HG02840 (cell line): ENCODE measurements around the gene CREB5.

Experiments used
- ATAC-seq: cut with Tn5 transposase; IDR thresholded peaks from one replicate; pipeline ENCODE4 v1.9.1; 2021; ENCODE audit warnings: mild to moderate bottlenecking, moderate library complexity, moderate number of reproducible peaks; ENCODE audit not compliant: unreplicated experiment, low FRiP score

CREB5 gene

DNA sequence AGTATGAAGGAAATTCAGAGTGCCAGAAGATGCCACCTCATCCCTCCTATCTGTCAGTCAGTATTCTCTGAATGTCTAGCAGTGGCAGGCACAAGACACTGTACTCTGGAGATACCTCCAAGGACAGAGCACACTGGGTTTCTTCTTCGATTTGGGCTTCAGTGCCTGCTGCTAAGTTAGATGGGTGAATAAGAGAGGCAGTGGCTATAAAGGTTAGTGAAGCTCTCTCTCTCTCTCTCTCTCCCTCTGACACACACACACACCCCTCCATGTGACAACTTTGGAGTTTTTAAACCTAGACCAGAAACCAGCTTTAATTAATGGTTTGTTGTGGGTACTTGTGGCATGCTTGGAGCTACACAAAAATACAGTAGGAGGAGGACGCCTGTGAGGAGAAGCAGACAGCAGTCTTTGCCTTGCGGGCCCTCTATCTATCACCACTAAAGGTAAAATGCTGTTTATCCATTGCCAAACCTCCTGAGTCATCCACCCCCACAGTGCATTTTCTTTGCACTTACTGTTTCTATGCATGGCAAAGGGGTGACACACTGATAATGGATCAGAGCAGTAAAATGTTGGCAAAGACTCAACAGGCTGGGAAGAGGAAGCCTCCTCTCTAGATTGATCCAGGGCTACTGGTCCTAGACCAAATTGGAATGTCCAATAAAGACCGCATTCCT lies 443.4 kb downstream of the CREB5 start:
- ATAC-seq, result no peak

DNA sequence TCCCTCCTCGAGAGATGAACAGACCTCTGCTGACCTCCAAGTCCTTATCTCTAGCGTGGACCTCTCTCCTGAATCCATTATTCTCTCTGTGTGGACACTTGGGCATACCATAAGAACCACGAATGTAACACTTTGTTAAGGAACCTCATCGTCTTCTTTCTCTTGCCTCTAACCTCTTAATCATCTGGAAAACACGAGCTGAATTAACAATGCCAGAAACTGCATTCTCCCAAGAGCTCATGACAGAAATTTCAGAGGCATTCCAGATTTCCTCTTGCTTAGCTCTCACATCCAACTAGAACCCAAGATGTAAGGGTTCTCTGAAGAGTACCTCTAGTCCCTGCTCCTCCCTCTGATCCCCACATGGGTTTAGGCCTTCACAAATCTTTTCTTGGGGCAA lies 444.3 kb downstream of the CREB5 start:
- no peak for ATAC-seq

DNA sequence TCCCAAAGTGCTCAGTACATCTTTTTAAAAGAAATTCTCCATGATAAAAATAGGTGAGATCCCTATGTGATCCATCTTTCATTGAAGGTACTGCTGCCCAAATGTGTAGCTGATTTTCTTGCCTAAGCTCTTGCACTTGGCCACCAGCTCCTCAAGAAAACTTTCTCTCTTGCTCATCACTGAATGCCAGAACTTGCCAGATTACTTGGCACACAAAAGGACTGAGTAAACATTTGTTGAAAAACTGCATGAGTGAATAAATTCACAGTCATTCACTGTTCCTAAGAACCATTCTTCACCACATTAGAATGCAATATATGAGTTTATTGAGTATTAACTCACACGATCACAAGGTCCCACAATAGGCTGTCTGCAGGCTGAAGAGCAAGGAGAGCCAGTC lies 445.9 kb downstream of the CREB5 start:
- ATAC-seq, result no peak

DNA sequence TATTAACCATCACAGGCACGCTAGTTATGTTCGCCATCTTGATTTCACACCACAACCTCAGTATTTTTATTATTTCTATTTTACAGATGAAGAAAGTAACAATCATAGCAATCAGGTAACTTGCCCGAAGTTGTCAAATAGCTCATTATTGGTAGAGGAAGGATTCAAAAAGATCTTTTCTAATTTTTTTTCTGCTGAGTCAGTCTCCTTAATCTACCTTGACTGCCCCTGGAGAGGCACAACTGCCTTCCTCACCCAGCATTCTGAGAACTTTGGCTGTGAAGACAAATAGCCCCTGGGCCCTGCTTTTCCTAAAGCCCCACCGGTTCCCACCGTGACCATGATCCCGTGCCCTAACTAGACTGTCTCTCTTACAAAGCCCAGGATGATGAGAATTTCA lies 446.6 kb downstream of the CREB5 start:
- no peak for ATAC-seq

DNA sequence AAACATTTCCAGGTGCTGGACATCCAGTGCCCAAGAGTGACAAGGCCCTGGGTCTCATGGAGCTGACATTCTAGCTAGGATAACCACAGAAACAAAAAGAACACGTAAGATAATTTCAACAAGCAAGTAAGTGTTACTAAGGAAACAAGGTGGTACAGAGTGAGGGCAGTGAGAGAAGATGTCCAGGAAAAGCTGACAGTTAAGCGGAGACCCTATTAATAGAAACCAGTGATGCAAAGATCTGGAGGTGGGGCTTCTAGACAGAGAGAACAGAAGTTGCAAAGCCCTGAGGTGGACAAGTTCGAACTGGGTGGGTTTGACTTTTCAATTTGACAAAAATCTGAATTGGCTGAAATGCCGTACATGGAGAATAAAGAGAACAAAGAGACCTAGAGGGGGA lies 449.5 kb downstream of the CREB5 start:
- ATAC-seq, result no peak

DNA sequence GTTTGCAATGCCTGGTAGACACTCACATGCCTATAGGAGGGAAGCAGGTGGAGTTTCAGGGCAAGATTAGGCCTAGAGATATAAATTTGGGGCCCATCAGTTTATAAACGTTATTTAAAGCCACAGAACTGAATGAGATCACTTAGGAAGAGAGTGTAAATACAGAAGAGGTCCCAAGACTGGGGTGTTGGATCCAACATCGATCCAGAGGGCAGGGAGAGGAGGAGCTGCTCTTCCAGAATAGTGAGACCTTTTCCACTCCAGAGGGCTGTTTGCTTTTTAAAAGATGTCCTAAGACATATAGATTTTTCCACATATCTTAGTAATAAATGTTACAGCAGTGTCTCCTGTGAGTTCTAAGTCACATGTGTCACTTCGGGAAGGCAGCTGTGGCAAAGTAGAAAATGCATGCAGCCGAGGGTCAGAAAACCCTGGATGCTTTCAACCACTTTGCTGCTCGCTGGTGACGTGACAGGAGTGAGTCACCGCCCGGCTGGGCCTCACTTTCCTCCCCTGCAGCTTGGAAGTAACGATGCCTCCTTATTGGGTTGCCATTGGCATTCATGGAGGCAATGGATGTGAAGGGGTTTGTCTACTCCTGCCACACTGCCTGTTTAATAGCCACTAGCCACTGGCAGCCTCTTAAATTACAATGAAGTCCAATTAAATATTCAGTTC lies 450.4 kb downstream of the CREB5 start:
- no peak for ATAC-seq

DNA sequence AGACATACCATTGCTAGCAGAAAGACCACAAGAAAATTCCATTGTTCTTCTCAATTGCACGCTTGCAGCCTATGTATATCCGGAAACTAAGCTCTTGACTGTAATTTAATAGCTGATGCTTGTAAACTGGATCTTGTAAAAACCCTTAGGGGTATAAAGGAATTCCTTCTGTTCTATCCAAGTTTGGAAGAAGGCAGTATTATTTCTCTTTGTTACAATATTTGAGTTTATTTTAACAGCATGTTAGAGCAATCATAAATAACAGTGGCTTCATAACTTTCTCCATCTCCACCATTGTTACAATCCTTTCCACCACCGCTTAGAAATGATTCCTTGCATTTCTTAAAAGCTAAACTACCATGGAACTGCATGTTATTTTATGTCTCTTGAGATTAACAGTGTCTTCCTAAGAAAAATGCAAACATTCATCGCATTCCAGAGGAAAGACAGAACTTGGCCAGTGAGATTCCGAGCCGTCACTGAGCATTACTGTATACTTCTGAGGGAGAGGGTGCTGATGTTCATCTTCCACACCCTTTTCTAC lies 453.4 kb downstream of the CREB5 start:
- ATAC-seq, result no peak

DNA sequence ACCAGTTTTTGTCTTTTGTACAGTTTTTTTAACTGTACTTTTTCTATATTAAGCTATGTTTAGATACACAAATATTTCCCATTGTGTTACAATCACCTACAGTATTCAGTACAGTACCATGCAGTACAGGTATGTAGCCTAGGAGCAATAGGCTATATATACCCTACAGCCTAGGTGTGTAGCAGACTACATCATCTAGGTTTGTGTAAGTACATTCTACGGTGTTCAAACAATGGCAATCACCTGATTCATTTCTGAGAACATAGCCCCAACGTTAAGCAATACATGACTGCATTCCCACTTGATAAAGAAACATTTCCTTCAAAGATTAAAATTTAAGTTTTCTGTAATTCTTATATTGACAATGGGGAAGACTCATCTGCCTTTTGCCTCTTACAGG lies 456.4 kb downstream of the CREB5 start:
- ATAC-seq, result no peak

DNA sequence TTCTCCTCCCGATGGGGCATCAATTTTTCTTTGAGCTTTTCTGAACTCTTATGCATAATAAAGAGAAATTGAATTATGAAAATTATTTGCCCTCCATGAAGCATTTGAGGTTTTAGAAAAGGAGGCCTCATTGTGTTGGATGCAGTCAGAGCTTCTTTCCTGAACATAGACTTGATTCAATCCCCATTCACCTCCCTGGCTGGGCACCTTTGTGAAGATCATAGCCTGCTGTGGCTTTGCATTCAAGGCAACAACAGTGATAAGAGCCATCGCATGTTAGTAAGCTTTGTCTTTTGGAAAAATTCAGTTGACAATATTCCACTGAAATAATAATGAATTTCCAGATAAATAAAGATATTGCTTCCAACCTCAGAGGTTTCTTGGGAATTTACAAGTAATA lies 458.8 kb downstream of the CREB5 start:
- ATAC-seq, result no peak

DNA sequence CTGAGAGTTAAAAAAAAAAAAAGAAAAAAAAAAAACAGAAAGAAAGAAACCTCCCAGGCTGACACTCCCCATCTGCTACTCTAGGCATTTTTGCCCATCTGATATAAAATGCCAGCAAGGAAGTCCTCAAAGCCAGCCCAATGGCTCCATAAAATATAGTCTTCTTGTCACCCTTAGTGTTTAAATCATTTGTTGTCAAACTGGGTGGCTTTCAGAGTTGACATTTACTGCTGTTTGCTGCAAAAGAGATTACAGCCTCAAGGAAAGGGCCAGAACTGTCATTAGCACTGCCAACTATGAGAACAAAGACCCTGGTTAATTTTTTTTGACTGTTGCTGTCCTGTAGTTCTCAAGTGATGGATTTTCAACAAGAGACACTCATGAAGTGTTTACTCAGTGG lies 459.3 kb downstream of the CREB5 start:
- no peak for ATAC-seq

DNA sequence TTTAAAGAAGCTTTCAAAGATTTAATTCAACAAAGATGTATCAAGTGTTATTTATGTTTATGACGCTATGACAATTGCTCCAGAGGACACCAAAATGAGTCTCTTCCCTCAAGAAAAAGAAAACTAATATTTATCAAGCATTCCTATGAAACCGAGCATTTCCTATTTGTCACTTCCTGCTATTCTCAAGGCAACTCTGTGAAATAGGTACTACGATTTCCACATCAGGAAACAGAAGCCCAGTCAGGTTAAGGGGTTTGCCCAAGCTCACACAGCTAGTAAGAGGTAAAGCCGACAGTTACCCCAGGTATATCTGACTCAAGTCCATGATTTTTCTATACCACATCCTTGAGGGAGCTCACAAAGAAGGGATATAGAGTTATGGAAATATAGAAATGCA lies 459.9 kb downstream of the CREB5 start:
- no peak for ATAC-seq

DNA sequence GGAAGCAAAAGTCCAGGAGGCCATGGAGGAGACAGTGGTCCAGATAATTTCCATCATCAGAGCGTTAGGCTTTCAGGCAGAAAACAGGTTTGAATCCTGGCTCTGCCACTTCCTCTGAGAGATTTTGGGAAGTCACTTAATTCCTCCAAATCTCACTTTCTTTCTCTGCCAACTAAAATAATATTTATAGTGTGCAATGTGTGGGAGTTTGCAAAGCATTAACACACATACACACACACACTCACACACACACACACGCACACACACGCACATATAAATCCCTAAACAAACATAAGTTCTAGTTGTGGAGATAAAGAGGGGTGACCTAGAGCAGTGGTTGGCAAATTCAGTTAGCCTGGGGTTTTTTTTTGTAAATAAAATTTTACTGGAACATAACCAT lies 461.0 kb downstream of the CREB5 start:
- no peak for ATAC-seq

DNA sequence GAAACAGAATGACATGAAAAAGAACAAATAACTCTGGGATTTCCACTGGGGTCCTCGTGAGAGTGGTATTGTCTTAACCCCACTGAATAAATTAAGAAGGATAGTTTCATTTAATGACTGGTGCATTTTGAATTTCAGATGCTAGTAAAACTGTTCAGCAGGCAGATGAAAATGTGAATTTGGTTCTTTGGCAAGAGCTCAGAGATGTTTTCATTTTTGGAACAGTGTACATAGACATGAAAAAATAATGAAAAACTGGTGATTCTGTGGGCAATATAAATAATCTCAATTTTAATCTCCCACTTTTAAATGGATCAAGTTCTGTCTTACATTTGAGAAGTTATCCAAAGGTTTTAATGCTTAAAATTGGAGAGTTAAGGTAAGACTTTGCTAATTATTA lies 461.7 kb downstream of the CREB5 start:
- no peak for ATAC-seq
